Measurements from ENCODE around the gene CCDC34.

The CCDC34 gene

DNA sequence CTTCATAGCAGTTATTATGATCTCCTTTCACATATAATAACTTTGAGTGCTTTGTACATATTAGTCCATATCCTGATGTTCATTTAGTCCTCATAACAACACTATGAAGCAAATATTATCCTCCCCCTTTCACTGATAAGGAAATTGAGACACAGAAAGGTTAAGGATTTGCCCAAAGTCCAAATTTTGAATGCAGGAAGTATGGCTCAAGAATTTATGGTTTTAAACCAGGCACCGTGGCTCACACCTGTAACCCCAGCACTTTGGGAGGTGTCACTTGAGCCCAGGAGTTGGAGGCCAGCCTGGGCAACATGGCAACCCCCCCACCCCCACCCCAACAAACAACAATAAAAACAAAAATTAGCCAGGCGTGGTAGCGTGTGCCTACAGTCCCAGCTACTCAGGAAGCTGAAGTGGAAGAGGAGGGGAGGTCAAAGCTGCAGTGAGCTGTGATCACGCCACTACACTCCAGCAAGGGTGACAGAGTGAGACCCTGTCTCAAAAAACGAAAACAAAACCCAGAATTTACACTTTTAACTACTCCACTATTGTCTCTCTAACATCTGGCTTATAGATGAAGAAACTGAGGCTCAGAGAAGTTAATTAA, 8.6 kb downstream of the CCDC34 start:
- no peak overlapping the region for H3K4me3 ChIP-seq
- no peak overlapping the region for H3K27ac ChIP-seq
- TF ChIP-seq, protein P1, sequence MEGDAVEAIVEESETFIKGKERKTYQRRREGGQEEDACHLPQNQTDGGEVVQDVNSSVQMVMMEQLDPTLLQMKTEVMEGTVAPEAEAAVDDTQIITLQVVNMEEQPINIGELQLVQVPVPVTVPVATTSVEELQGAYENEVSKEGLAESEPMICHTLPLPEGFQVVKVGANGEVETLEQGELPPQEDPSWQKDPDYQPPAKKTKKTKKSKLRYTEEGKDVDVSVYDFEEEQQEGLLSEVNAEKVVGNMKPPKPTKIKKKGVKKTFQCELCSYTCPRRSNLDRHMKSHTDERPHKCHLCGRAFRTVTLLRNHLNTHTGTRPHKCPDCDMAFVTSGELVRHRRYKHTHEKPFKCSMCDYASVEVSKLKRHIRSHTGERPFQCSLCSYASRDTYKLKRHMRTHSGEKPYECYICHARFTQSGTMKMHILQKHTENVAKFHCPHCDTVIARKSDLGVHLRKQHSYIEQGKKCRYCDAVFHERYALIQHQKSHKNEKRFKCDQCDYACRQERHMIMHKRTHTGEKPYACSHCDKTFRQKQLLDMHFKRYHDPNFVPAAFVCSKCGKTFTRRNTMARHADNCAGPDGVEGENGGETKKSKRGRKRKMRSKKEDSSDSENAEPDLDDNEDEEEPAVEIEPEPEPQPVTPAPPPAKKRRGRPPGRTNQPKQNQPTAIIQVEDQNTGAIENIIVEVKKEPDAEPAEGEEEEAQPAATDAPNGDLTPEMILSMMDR (IDR thresholded peaks at IDR 0.05), result no peak
- H3K4me1 ChIP-seq, result no peaks in the 10 kb centered on the region
- intact Hi-C loops (cut with DNase I; ENCODE audit: low total_unique reads), result no loop called here
- no peak for DNase-seq
- H3K27me3 ChIP-seq, result no peaks in the 10 kb centered on the region
- H3K36me3 ChIP-seq, result no peaks in the 10 kb centered on the region
- no peaks in the 10 kb centered on the region for H3K9me3 ChIP-seq

DNA sequence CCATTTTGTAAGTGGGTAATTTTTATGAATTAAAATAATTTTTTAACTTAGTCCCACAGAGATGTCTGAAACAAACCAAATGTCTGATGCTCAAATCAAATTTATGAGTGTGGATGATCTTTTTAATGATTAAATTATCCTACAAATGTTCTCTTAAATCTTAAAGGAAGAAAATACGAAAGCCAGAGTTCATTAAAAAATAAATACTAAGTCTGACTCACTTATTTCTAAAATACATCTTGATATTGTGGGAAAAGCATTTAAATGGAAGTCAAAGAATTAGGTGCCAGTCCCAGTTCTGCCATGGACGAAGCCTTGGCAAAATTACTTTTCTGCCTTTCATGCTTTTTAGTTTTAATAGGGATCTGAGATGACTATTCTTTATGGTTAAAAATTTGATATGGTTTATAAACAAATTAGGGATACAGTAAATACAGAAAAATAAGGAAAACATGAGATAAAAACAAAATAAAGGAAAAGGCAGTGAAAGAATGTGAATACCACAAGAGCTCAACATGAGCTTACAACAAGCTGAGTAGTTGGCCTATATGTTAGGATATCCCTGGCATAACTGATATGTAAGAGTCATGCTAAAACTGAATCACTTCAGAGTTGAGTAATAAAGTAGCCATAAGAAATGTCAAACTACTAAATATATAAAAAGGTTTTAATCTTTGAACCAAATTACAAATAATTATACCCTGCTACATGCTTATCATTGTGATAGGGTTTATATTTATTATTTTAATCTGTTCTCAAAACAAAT, 9.2 kb downstream of the CCDC34 start:
- H3K4me1 ChIP-seq, result no peaks in the 10 kb centered on the region
- H3K9me3 ChIP-seq, result no peaks in the 10 kb centered on the region
- intact Hi-C loops (cut with DNase I; ENCODE audit: low total_unique reads), result no loop called here
- no peaks in the 10 kb centered on the region for H3K27me3 ChIP-seq
- no peak overlapping the region for H3K4me3 ChIP-seq
- H3K36me3 ChIP-seq, result no peaks in the 10 kb centered on the region
- H3K27ac ChIP-seq, result no peak overlapping the region
- TF ChIP-seq, protein P1 (IDR thresholded peaks at IDR 0.05), result no peak
- no peak for DNase-seq

DNA sequence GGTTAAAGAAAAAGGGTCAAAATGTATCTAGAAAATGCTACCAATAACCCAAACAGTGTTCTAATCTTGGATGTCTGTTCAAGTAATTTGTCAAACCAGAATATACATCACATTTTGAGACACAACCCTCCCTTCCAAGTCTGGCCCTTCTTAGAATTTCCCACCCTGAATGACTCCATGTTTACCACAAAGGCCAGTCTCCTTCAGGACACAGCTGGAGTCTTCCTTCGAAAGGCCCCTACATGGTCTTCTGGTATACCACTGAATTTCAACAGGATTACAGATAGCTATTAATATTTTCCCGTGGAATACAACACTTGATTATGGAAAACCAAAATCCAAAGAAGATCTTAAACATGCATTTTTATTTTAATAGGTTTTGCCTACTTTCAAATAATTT, 10.2 kb downstream of the CCDC34 start:
- H3K27me3 ChIP-seq, result no peaks in the 10 kb centered on the region
- no peaks in the 10 kb centered on the region for H3K9me3 ChIP-seq
- TF ChIP-seq, protein P1 (IDR thresholded peaks at IDR 0.05), result no peak
- H3K4me1 ChIP-seq, result no peaks in the 10 kb centered on the region
- intact Hi-C loops (cut with DNase I; ENCODE audit: low total_unique reads), result no loop called here
- H3K4me3 ChIP-seq, result no peak overlapping the region
- H3K36me3 ChIP-seq, result no peaks in the 10 kb centered on the region
- no peak overlapping the region for H3K27ac ChIP-seq
- no peak for DNase-seq

GRCh38 chr11:27350511-27350910, 12.5 kb downstream of the CCDC34 start:
- H3K4me1 ChIP-seq, result no peaks in the 10 kb centered on the region
- intact Hi-C loops (cut with DNase I; ENCODE audit: low total_unique reads), result no loop called here
- H3K9me3 ChIP-seq, result no peaks in the 10 kb centered on the region
- TF ChIP-seq, protein P1 (IDR thresholded peaks at IDR 0.05), result no peak
- H3K4me3 ChIP-seq, result no peak overlapping the region
- no peaks in the 10 kb centered on the region for H3K36me3 ChIP-seq
- DNase-seq, result no peak
- H3K27me3 ChIP-seq, result no peaks in the 10 kb centered on the region
- H3K27ac ChIP-seq, result no peak overlapping the region

DNA sequence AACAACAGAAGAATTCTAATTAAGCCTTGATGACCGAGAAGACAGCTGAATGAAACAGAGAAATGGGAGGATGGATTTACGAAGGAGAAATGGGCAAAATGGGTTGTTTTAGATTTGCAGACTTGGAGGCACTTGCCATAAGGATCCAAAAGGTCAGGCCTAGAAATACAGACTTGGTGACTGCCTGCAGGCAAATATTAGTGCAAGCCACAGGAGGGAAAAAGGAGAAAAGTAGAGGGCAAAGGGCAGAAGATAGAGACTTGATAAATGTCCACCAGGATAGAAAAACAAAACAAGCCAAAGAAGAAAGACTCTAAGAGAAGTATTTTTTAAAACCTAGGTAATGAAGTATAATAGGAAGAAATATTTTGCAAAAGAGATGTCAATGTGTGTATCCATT, 13.1 kb downstream of the CCDC34 start:
- Histone ChIP-seq H3K9me3 (no peaks in the 10 kb centered on the region), H3K27ac (no peak overlapping the region), H3K36me3 (no peaks in the 10 kb centered on the region), H3K27me3 (no peaks in the 10 kb centered on the region), H3K4me1 (no peaks in the 10 kb centered on the region), H3K4me3 (no peak overlapping the region)
- TF ChIP-seq, protein P1 (IDR thresholded peaks at IDR 0.05), result no peak
- intact Hi-C loops (cut with DNase I; ENCODE audit: low total_unique reads), result no loop called here
- no peak for DNase-seq

Data from tibial artery (tissue), 4 donors.